Small intestine (tissue), 7 donors: ENCODE data around the gene TRIM56. TPM values are rescaled to one million over a fixed set of nuclear protein-coding genes. Genes with fewer than 3 reads are reported as not detected.
"Not testable (repeated sequence)": the region's sequence is repeated elsewhere in the genome, so short reads cannot be mapped to it uniquely, and the experiment has no call there.

ENCODE experiments used
- DNase-seq, 2 donors: peaks; one replicate each; pipeline versions ENCODE4 v3.0.0 to v3.0.0-alpha.2; 2013
- FAIRE-seq: peaks from 2 replicates; lab custom pipeline; 2012; peaks lifted over from hg19 to GRCh38; lab: Jason Lieb, UNC
- H3K27ac ChIP-seq, 3 donors: one replicate each; pipeline ENCODE4 v1.5.1; 2013; ENCODE audit warnings: low read length in 2 of 3, mild to moderate bottlenecking in 2 of 3, control low read depth in 1 of 3, inconsistent platforms in 1 of 3, low read depth in 1 of 3, moderate library complexity in 1 of 3
- H3K27me3 ChIP-seq, 3 donors: one replicate each; pipeline ENCODE4 v1.6.1; 2013; ENCODE audit warnings: low read length in 3 of 3, inconsistent platforms in 1 of 3; ENCODE audit not compliant: control insufficient read depth in 3 of 3, insufficient read depth in 3 of 3
- H3K36me3 ChIP-seq, 3 donors: one replicate each; pipeline ENCODE4 v1.6.1; 2013; ENCODE audit warnings: low read length in 3 of 3, inconsistent platforms in 1 of 3, low read depth in 1 of 3, mild to moderate bottlenecking in 1 of 3, moderate library complexity in 1 of 3; ENCODE audit not compliant: control insufficient read depth in 3 of 3, insufficient read depth in 2 of 3
- H3K4me1 ChIP-seq, 3 donors: one replicate each; pipeline ENCODE4 v1.6.1; 2013; ENCODE audit warnings: low read length in 2 of 3, inconsistent platforms in 1 of 3, low read depth in 1 of 3, mild to moderate bottlenecking in 1 of 3, moderate library complexity in 1 of 3; ENCODE audit not compliant: control insufficient read depth in 3 of 3, insufficient read depth in 2 of 3
- H3K4me3 ChIP-seq, 3 donors: one replicate each; pipeline ENCODE4 v1.5.1; 2013; ENCODE audit warnings: low read length in 3 of 3, control low read depth in 1 of 3, inconsistent platforms in 1 of 3, low read depth in 1 of 3, mild to moderate bottlenecking in 1 of 3, moderate library complexity in 1 of 3
- H3K9me3 ChIP-seq, 2 donors: one replicate each; pipeline ENCODE4 v1.6.1; 2013; ENCODE audit warnings: low read depth in 1 of 2, low read length in 1 of 2; ENCODE audit not compliant: control insufficient read depth in 2 of 2, insufficient read depth in 1 of 2
- WGBS, 3 donors: extraction: QIAGEN DNeasy Blood & Tissue Kit; methylation state at CpG; one replicate each; pipeline ENCODE4 v1.1.7; 2013; 5-methylcytosine and 5-hydroxymethylcytosine counted together
- polyA plus RNA-seq, 4 donors: library from polyadenylated mRNA; stranded (reverse) in 3 of 4; unstranded in 1 of 4; fragments of 200-250 nt in 3 of 4; fragments of 120-200 nt in 1 of 4; gene quantifications; one replicate each; pipeline versions ENCODE4 v1.2.1 to v1.2.3, GENCODE V29; 2013
- donor health status: healthy with polysubstance abuse.
- donor health status: control.
- donor health status: control.
- donor health status: Bipolar disorder and iron deficiency.
- donor health status: healthy.

Gene TRIM56
- polyA plus RNA-seq, 4 donors = 7.6 to 24.9 (median 12.5) TPM

DNA sequence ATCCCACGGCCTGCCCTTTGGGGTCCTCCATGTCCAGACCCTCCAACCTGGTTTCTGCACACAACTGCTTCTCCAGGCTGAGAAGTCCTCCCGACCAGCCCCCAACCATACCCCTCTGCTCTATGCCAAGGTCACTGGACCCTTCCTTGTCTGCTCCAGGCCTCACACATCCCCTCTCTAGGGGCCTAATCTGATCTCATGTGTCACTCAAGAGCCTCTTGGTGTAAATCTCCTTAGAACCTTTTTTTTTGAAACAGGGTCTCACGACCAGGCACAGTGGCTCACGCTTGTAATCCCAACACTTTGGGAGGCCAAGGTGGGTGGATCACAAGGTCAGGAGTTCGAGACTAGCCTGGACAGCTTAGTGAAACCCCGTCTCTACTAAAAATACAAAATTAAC is 24.1 kb downstream of the TRIM56 start:
- H3K9me3 ChIP-seq = no peaks in the 10 kb centered on the region
- no peaks in the 10 kb centered on the region for H3K4me1 ChIP-seq
- peak overlapping the region in 1 of 3 donors; percentile 40 for H3K27ac ChIP-seq
- FAIRE-seq (no peak), DNase-seq (no peak)
- 82 to 88% (median 87%) methylated on average over 6 of the region's 6 CpGs for WGBS, 3 donors
- H3K4me3 ChIP-seq = no peak overlapping the region
- no peaks in the 10 kb centered on the region for H3K27me3 ChIP-seq
- H3K36me3 ChIP-seq = no peaks in the 10 kb centered on the region

DNA sequence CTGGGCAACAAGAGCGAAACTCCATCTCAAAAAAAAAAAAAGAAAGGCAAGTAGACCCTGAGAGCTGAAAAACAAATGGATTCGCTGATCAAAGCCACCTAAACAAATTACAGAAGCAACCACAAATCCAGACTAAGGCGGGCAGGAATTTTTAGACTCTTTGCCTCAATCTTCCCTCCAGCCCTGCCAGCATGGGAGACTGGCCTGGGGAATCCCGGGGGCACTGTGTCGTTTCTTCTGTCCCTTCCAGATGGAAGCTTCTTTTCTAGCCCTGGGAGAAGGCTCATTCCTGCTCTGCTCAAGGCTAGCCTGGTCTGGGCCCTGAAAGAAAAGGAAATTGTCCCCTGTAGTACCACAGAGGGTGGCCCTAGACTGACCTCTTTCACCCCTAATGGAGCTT is 26.0 kb downstream of the TRIM56 start:
- Histone ChIP-seq H3K9me3 (no peaks in the 10 kb centered on the region), H3K4me3 (no peak overlapping the region), H3K36me3 (no peaks in the 10 kb centered on the region), H3K27ac (peak overlapping the region in 1 of 3 donors; percentile 59), H3K4me1 (no peaks in the 10 kb centered on the region), H3K27me3 (no peaks in the 10 kb centered on the region)
- DNase-seq = no peak
- no peak for FAIRE-seq
- 86 to 89% (median 89%) methylated on average over 5 of the region's 5 CpGs for WGBS, 3 donors

DNA sequence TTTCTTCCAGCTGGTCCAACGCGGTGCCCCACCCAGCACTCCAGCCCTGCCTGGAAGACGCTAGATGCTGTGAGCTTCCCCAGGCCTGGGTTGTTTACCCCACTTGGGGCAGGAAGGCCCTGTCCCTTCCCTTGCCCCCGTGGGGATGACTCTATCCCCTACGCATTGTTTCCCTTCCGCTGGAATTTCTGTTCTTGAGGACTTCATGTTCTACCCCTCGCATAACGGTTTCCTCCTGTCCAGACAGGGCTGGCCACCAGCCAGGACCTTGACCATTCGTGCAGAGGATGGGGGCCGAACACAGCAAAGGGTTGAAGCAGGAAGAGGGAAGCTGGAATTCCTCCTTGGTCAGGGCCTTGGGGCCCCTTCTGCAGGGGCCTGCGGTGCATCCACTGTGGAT is 27.0 kb downstream of the TRIM56 start:
- peak overlapping the region in 1 of 3 donors; percentile 59 for H3K27ac ChIP-seq
- H3K36me3 ChIP-seq = no peaks in the 10 kb centered on the region
- no peak overlapping the region for H3K4me3 ChIP-seq
- no peaks in the 10 kb centered on the region for H3K9me3 ChIP-seq
- no peaks in the 10 kb centered on the region for H3K4me1 ChIP-seq
- FAIRE-seq = no peak
- no peak for DNase-seq
- 67 to 86% (median 77%) methylated on average over 11 of the region's 11 CpGs for WGBS, 3 donors
- no peaks in the 10 kb centered on the region for H3K27me3 ChIP-seq

DNA sequence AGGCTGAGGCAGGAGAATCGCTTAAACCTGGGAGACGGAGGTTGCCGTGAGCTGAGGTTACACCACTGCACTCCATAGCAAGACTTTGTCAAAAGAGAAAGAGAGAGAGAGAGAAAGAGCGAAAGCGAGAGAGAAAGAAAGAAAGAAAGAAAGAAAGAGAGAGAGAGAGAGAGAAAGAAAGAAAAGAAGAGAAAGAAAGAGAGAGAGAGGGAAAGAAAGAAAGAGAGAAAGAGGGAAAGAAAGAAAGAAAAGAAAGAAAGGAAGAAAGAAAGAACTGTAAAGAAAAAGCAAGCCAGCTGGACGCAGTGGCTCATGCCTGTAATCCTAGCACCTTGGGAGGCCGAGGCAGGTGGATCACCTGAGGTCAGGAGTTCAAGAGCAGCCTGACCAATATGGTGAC is 27.9 kb downstream of the TRIM56 start:
- H3K36me3 ChIP-seq, FAIRE-seq, H3K27me3 ChIP-seq, H3K4me1 ChIP-seq, DNase-seq, H3K4me3 ChIP-seq, H3K9me3 ChIP-seq: not testable (repeated sequence)
- WGBS, 3 donors = 95 to 97% (median 96%) methylated on average over 7 of the region's 7 CpGs
- H3K27ac ChIP-seq = peak overlapping the region in 1 of 3 donors; percentile 27

DNA sequence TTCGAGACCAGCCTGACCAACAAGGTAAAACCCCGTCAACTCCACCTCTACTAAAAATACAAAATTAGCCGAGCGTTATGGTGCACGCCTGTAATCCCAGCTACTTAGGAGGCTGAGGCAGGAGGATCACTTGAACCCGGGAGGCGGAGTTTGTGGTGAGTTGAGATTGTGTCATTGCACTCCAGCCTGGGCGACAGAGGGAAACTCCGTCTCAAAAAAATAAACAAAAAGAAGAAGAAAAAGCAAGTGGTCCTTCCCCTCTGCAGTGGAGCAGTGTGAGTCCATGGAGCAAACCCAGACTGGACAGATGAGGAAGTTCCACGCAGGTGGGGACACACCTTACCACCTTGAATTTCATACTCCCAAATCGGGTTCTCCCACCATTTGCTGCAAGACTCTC is 28.6 kb downstream of the TRIM56 start:
- Histone ChIP-seq H3K27me3 (no peaks in the 10 kb centered on the region), H3K4me1 (no peaks in the 10 kb centered on the region), H3K36me3 (no peaks in the 10 kb centered on the region), H3K4me3 (no peak overlapping the region), H3K27ac (no peak overlapping the region), H3K9me3 (no peaks in the 10 kb centered on the region)
- WGBS, 3 donors = 73 to 84% (median 77%) methylated on average over 11 of the region's 11 CpGs
- FAIRE-seq (no peak), DNase-seq (no peak)

DNA sequence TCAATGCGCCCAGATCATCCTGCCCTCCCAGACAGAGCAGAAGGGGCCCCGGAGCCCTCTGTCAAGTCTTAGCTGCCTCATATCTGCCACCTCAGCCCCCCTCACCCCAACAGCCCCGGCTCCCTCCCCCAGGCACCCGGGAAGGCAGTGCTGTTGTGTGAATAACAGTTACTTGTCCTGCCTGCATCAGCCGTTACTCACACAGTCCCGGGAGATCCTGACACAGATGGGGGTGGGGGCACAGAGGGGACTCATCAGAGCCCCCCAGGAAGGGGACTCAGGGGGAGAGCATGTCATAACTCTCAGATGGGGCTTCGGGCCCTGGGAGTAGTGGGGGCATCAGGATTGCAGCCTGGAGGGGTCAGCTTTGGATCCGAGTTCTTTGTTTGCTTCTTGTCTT is 29.2 kb downstream of the TRIM56 start:
- no peaks in the 10 kb centered on the region for H3K4me1 ChIP-seq
- H3K9me3 ChIP-seq = no peaks in the 10 kb centered on the region
- peaks cover 0 to under 1% (median 0%) of the 10 kb centered on the region in 3 donors for H3K27me3 ChIP-seq
- no peak overlapping the region for H3K27ac ChIP-seq
- no peaks in the 10 kb centered on the region for H3K36me3 ChIP-seq
- DNase-seq = no peak
- FAIRE-seq = no peak
- WGBS, 3 donors = 46 to 60% (median 58%) methylated on average over 8 of the region's 8 CpGs
- H3K4me3 ChIP-seq = no peak overlapping the region

DNA sequence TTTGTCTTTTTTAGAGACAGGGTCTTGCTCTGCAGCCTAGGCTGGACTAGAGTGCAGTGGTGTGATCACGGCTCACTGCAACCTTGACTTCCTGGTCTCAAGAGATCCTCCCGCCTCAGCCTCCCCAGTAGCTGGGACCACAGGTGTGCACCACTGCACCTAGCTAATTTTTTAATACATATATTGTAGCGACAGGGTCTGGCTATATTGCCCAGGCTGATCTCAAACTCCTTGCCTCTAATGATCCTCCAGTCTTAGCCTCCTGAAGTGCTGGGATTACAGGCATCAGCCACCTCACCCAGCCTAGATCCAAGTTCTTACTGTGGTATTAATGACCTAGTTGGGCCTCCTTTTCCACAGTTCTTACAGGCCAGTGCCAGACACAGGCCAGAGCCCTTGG is 29.9 kb downstream of the TRIM56 start:
- no peak overlapping the region for H3K4me3 ChIP-seq
- H3K9me3 ChIP-seq = no peaks in the 10 kb centered on the region
- 68 to 91% (median 84%) methylated on average over 3 of the region's 3 CpGs for WGBS, 3 donors
- peaks cover 0 to 4% (median 0%) of the 10 kb centered on the region in 3 donors for H3K27me3 ChIP-seq
- FAIRE-seq = no peak
- no peak overlapping the region for H3K27ac ChIP-seq
- H3K36me3 ChIP-seq = no peaks in the 10 kb centered on the region
- DNase-seq = no peak
- H3K4me1 ChIP-seq = no peaks in the 10 kb centered on the region

DNA sequence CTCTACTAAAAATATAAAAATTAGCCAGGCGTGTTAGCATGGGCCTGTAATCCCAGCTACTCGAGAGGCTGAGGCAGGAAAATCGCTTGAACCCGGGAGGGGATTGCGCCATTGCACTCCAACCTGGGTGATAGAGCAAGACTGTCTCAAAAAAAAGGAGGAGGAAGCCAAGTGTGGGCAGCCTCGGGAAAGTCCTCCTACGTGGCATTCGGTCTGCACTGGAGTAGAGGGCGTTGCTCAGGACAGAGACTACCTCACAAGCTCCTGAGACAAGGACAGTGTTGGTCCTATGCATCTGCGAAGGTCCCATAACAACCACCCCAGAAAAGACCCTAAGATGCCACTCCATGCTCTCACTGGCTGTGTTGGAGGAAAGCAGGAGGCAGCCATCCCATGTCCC is 31.6 kb downstream of the TRIM56 start:
- peaks cover 0 to 3% (median 0%) of the 10 kb centered on the region in 3 donors for H3K4me1 ChIP-seq
- DNase-seq (no peak), FAIRE-seq (no peak)
- H3K36me3 ChIP-seq = no peaks in the 10 kb centered on the region
- WGBS, 3 donors = 78 to 84% (median 78%) methylated on average over 10 of the region's 10 CpGs
- no peak overlapping the region for H3K4me3 ChIP-seq
- peaks cover 0 to 4% (median 0%) of the 10 kb centered on the region in 3 donors for H3K27me3 ChIP-seq
- H3K9me3 ChIP-seq = no peaks in the 10 kb centered on the region
- H3K27ac ChIP-seq = peak overlapping the region in 1 of 3 donors; percentile 47

DNA sequence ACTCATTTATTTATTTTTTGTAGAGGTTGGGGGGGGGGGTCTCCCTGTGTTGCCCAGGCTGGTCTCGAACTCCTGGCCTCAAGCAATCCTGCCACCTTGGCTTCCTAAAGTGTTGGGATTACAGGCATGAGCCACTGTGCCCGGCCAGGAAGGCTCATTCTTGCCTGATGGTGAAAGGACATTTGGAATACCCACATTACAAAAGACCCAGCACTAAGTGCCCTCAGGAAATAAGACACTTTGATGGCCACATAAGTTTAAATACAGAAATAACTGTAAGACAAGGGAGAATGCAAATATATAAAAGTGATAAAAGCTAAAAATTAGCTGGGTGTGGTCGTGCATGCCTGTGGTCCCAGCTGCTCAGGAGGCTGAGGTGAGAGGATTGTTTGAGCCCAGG is 33.6 kb downstream of the TRIM56 start:
- Histone ChIP-seq H3K4me3 (no peak overlapping the region), H3K27me3 (peaks cover 0 to 4% (median 0%) of the 10 kb centered on the region in 3 donors), H3K4me1 (peaks cover 0 to 16% (median 0%) of the 10 kb centered on the region in 3 donors), H3K9me3 (no peaks in the 10 kb centered on the region), H3K36me3 (no peaks in the 10 kb centered on the region), H3K27ac (no peak overlapping the region)
- FAIRE-seq (no peak), DNase-seq (no peak)
- 74 to 79% (median 79%) methylated on average over 3 of the region's 3 CpGs for WGBS, 3 donors
